HEK293T (cell line): ENCODE measurements around the gene APPBP2.

ENCODE experiments used
- ARNT ChIP-seq: fragments of 450-650 bp; IDR thresholded peaks from 2 replicates; pipeline ENCODE4 v1.6.1; 2017; ENCODE audit warnings: mild to moderate bottlenecking
- BHLHE40 ChIP-seq: fragments of 450-650 bp; IDR thresholded peaks from 2 replicates; pipeline ENCODE4 v1.6.1; 2016; ENCODE audit warnings: mild to moderate bottlenecking, moderate library complexity, borderline replicate concordance
- ELF4 ChIP-seq: fragments of 450-650 bp; IDR thresholded peaks from 2 replicates; pipeline ENCODE4 v1.6.1; 2017; ENCODE audit warnings: antibody characterized with exemption
- FOXA1 ChIP-seq: fragments of 450-650 bp; IDR thresholded peaks from 2 replicates; pipeline ENCODE4 v1.6.1; 2016; ENCODE audit warnings: mild to moderate bottlenecking
- FOXK2 ChIP-seq: fragments of 450-650 bp; IDR thresholded peaks from 2 replicates; pipeline ENCODE4 v1.6.1; 2016; ENCODE audit warnings: mild to moderate bottlenecking
- FOXM1 ChIP-seq: fragments of 450-650 bp; IDR thresholded peaks from 2 replicates; pipeline ENCODE4 v1.6.1; 2017; ENCODE audit warnings: mild to moderate bottlenecking, borderline replicate concordance
- HDGF ChIP-seq: fragments of 450-650 bp; IDR thresholded peaks from 2 replicates; pipeline ENCODE4 v1.6.1; 2017; ENCODE audit warnings: antibody characterized with exemption, borderline replicate concordance
- LEF1 ChIP-seq: fragments of 450-650 bp; IDR thresholded peaks from 2 replicates; pipeline ENCODE4 v1.6.1; 2017; ENCODE audit warnings: mild to moderate bottlenecking, borderline replicate concordance
- NFRKB ChIP-seq: fragments of 450-650 bp; IDR thresholded peaks from 2 replicates; pipeline ENCODE4 v1.6.1; 2016; ENCODE audit warnings: mild to moderate bottlenecking, moderate library complexity
- SP1 ChIP-seq: fragments of 450-650 bp; IDR thresholded peaks from 2 replicates; pipeline ENCODE4 v1.6.1; 2017
- SUZ12 ChIP-seq: fragments of 450-650 bp; IDR thresholded peaks from 2 replicates; pipeline ENCODE4 v1.6.1; 2016; ENCODE audit warnings: mild to moderate bottlenecking
- TARDBP ChIP-seq: fragments of 450-650 bp; IDR thresholded peaks from 2 replicates; pipeline ENCODE4 v1.6.1; 2016
- ZNF384 ChIP-seq: fragments of 450-650 bp; IDR thresholded peaks from 2 replicates; pipeline ENCODE4 v1.6.1; 2016
- TF ChIP-seq, protein P1 (sequence below): fragments of 450-650 bp; IDR thresholded peaks from 2 replicates; pipeline ENCODE4 v1.6.1; 2016

DNA sequence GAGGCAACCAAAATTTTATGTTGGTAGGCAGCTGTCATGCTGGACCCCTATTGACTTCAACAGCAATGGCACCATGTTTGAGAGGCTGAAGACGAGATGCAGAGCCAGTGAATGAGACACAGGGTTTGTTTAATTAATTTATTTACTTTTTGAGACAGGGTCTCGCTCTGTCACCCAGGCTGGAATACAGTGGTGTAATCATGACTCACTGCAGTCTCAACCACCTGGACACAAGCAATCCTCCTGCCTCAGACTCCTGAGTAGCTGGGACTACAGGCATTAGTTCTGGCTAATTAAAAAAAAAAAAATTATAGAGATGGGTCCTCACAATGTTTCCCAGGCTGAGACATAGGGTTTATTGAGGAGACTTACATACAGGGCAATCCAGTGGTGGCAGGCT is 37.7 kb upstream of the APPBP2 start:
- TF ChIP-seq FOXM1: no peak
- no peak for TF ChIP-seq HDGF
- no peak for TF ChIP-seq SUZ12
- no peak for TF ChIP-seq LEF1
- no peak for TF ChIP-seq BHLHE40
- TF ChIP-seq, protein P1, sequence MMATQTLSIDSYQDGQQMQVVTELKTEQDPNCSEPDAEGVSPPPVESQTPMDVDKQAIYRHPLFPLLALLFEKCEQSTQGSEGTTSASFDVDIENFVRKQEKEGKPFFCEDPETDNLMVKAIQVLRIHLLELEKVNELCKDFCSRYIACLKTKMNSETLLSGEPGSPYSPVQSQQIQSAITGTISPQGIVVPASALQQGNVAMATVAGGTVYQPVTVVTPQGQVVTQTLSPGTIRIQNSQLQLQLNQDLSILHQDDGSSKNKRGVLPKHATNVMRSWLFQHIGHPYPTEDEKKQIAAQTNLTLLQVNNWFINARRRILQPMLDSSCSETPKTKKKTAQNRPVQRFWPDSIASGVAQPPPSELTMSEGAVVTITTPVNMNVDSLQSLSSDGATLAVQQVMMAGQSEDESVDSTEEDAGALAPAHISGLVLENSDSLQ: no peak
- TF ChIP-seq ELF4: no peak
- no peak for TF ChIP-seq ZNF384
- TF ChIP-seq FOXA1: no peak
- TF ChIP-seq FOXK2: no peak
- TF ChIP-seq ARNT: no peak
- no peak for TF ChIP-seq SP1
- no peak for TF ChIP-seq TARDBP
- no peak for TF ChIP-seq NFRKB
